HepG2 (cell line): Measurements from ENCODE around the gene ZNF101. TPM values are rescaled to one million over a fixed set of nuclear protein-coding genes. Genes with fewer than 3 reads are reported as not detected.
"Not testable (repeated sequence)": the region's sequence is repeated elsewhere in the genome, so short reads cannot be mapped to it uniquely, and the experiment has no call there.

ENCODE experiments used
- ATAC-seq: fragments of 200-7000 bp; cut with Tn5 transposase; 3 replicates; pipeline ENCODE4 v1.9.1; 2020; ENCODE audit warnings: mild to moderate bottlenecking, moderate library complexity
- BruUV-seq: library from RNA; stranded (reverse); fragments of 400-500 nt; replicated peaks from 2 replicates; lab custom pipeline; 2021; lab: Mats Ljungman, UMichigan
- CTCF ChIA-PET: fragments of 300-600 bp; formaldehyde crosslinking; extraction: SDS; loops from one replicate; lab custom pipeline; 2021; ENCODE audit warnings: low total read pairs, inconsistent platforms, low intra/inter-chr PET ratio; lab: Yijun Ruan, JAX
- POLR2A ChIA-PET: fragments of 350-600 bp; sonication (Branson Sonifier 250); formaldehyde crosslinking; loops from one replicate; lab custom pipeline; 2020; ENCODE audit warnings: antibody characterized with exemption, inconsistent platforms; lab: Yijun Ruan, JAX
- DNase-seq: peaks from one replicate; pipeline ENCODE4 v3.0.0-alpha.2; 2015; ENCODE audit warnings: low spot score
- FAIRE-seq: peaks from 3 replicates; lab custom pipeline; 2011; peaks lifted over from hg19 to GRCh38; lab: Jason Lieb, UNC
- H2AFZ ChIP-seq: one replicate; pipeline ENCODE4 v1.6.1; 2011; ENCODE audit warnings: low read length, inconsistent platforms
- H3K27ac ChIP-seq: fragments of 300-600 bp; 3 replicates; pipeline ENCODE4 v1.8.0; 2011; ENCODE audit warnings: mixed run types, mild to moderate bottlenecking, mixed read lengths, low read length, inconsistent platforms; ENCODE audit not compliant: insufficient read depth; ENCODE audit errors: extremely low read length
- H3K27me3 ChIP-seq, 2 experiments: fragments of 200-600 bp in 1 of 2; 2 replicates in 1 of 2; 3 replicates in 1 of 2; pipeline versions ENCODE4 v1.6.0 to v1.8.0; 2011; ENCODE audit warnings: low read length in 2 of 2, mild to moderate bottlenecking in 2 of 2, moderate library complexity in 2 of 2, inconsistent platforms in 1 of 2; ENCODE audit not compliant: insufficient read depth in 2 of 2, control insufficient read depth in 1 of 2
- H3K36me3 ChIP-seq, 2 experiments: fragments of 200-600 bp in 1 of 2; replicated peaks in 1 of 2; 2 replicates in 1 of 2; 3 replicates in 1 of 2; pipeline versions ENCODE4 v1.5.1 to v1.8.0; 2011; ENCODE audit warnings: low read length in 2 of 2, inconsistent platforms in 1 of 2; ENCODE audit not compliant: insufficient read depth in 2 of 2, control insufficient read depth in 1 of 2
- H3K4me1 ChIP-seq: 2 replicates; pipeline ENCODE4 v1.5.1; 2012; ENCODE audit warnings: low read length, inconsistent platforms; ENCODE audit not compliant: insufficient read depth
- H3K4me2 ChIP-seq: 2 replicates; pipeline ENCODE4 v1.6.0; 2011; ENCODE audit warnings: low read depth, low read length, inconsistent platforms
- H3K4me3 ChIP-seq, 3 experiments: fragments of 200-600 bp in 1 of 3; sonication (generic), shearing (Covaris generic) in 1 of 3; replicated peaks in 1 of 3; 2 replicates each; pipeline ENCODE4 v1.5.1; 2011 to 2016; ENCODE audit warnings: low read length in 3 of 3, inconsistent platforms in 2 of 3, low read depth in 2 of 3, mild to moderate bottlenecking in 2 of 3, control low read depth in 1 of 3, mixed read lengths in 1 of 3; ENCODE audit not compliant: insufficient read depth in 1 of 3
- H3K79me2 ChIP-seq: one replicate; pipeline ENCODE4 v1.6.1; 2011; ENCODE audit warnings: low read length, inconsistent platforms; ENCODE audit not compliant: insufficient read depth
- H3K9ac ChIP-seq: 2 replicates; pipeline ENCODE4 v1.6.0; 2011; ENCODE audit warnings: mild to moderate bottlenecking, low read depth, low read length, inconsistent platforms; ENCODE audit not compliant: insufficient read depth
- H3K9me3 ChIP-seq: 2 replicates; pipeline ENCODE4 v1.5.1; 2012; ENCODE audit warnings: mild to moderate bottlenecking, low read length
- H4K20me1 ChIP-seq: 2 replicates; pipeline ENCODE4 v1.6.0; 2011; ENCODE audit warnings: inconsistent platforms, mild to moderate bottlenecking, low read length, moderate library complexity; ENCODE audit not compliant: insufficient read depth
- BRCA1 ChIP-seq: sonication (generic); formaldehyde crosslinking; IDR thresholded peaks from 2 replicates; pipeline ENCODE4 v1.4.0; 2020; ENCODE audit warnings: missing genetic modification reagents
- KAT7 ChIP-seq: IDR thresholded peaks from 2 replicates; pipeline ENCODE4 v1.6.1; 2018; ENCODE audit warnings: borderline replicate concordance, missing compliant biosample characterization
- WGBS: methylation state at CpG from one replicate; pipeline ENCODE4 v1.1.6; 2017; ENCODE audit warnings: low lambda C conversion rate; 5-methylcytosine and 5-hydroxymethylcytosine counted together
- in situ Hi-C: cut with HindIII; loops from 2 replicates; pipeline ENCODE4 v1.10.0; 2017; ENCODE audit warnings: low pct_unique_long_range_greater_than_20kb; ENCODE audit not compliant: extremely low pct_ligation_motif_present
- intact Hi-C: fragments of 100-400 bp; cut with micrococcal nuclease; formaldehyde crosslinking; loops from one replicate; pipeline ENCODE4 v1.10.0; 2022; ENCODE audit not compliant: unreplicated experiment
- polyA plus RNA-seq, 8 experiments: library from polyadenylated mRNA; depleted of rRNA in 3 of 8; stranded (reverse) in 7 of 8; unstranded in 1 of 8; fragments of >200 nt; fragmentation: Illumina TruSeq in 4 of 8; extraction: Trizol in 4 of 8; gene quantifications; 2 replicates each; pipeline versions ENCODE4 v1.2.1 to v1.2.3, GENCODE V29; 2011 to 2016; ENCODE audit warnings: low read depth in 4 of 8, missing spikeins in 1 of 8, mixed read lengths in 1 of 8; ENCODE audit not compliant: insufficient read depth in 1 of 8
- total RNA-seq, 5 experiments: library from RNA; depleted of rRNA; stranded (reverse); fragments of >200 nt; fragmentation: Illumina TruSeq; extraction: Trizol; gene quantifications; 2 replicates each; pipeline ENCODE4 v1.2.3, GENCODE V29; 2016; ENCODE audit warnings: low read depth in 1 of 5

Gene ZNF101
- total and polyA plus RNA-seq, 2 of the 13 experiments (the other 11 are each of a cell fraction or from before 2014, with no cell fraction given): 12.9 to 28.9 TPM

DNA sequence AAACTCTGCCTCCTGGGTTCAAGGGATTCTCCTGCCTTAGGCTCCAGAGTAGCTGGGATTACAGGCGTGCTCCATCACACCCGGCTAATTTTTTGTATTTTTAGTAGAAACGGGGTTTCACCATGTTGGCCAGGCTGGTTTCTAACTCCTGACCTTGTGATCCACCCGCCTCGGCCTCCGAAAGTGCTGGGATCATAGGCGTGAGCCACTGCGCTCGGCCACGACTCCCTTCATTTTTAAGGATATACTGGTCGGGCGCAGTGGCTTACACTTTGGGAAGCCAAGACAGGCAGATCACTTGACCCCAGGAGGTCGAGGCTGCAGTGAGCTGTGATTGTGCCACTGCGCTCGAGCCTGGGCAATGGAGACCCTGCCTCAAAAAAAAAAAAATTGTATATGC lies 17.5 kb downstream of the ZNF101 start:
- CTCF ChIA-PET, H3K9ac ChIP-seq, H3K79me2 ChIP-seq, H3K4me3 ChIP-seq, intact Hi-C loops, H2AFZ ChIP-seq, BruUV-seq, H3K27me3 ChIP-seq, H3K4me2 ChIP-seq, FAIRE-seq, H3K36me3 ChIP-seq, H3K27ac ChIP-seq, POLR2A ChIA-PET, H3K4me1 ChIP-seq, ATAC-seq, H3K9me3 ChIP-seq, H4K20me1 ChIP-seq, DNase-seq, in situ Hi-C loops: not testable (repeated sequence)
- WGBS: 93% methylated on average over 15 of the region's 15 CpGs

DNA sequence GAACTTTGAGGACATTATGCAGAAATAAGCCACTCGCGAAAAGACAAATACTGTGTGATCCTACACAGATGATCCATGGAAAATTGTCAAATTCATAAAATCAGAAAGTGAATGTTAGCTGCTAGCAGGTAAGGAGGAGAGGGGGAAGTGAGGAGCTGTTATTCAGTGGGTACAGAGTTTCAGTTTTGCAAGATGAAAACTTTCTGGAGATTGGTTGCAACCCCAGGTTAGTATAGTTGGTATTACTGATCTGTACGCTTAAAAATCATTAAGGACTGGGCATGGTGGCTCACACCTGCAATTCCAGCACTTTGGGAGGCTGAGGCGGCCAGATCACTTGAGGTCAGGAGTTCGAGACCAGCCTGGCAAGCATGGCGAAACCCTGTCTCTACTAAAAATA lies 17.9 kb downstream of the ZNF101 start:
- Histone ChIP-seq H3K4me2 (no peak overlapping the region), H3K4me3 (no peak overlapping the region), H3K9ac (no peak overlapping the region), H3K4me1 (no peaks in the 10 kb centered on the region), H4K20me1 (no peaks in the 10 kb centered on the region), H3K9me3 (no peaks in the 10 kb centered on the region), H2AFZ (no peak overlapping the region), H3K79me2 (no peaks in the 10 kb centered on the region), H3K27ac (no peak overlapping the region), H3K36me3 (0 out of 5 replicates have a peak, but pooled peaks cover 0 to 3% of the 10 kb centered on the region in 2 experiments), H3K27me3 (no peaks in the 10 kb centered on the region; a peak in 1 of 5 replicates)
- ChIA-PET POLR2A (no interaction called here), CTCF (no interaction called here)
- in situ Hi-C loops (no loop called here), intact Hi-C loops (no loop called here)
- FAIRE-seq (no peak), ATAC-seq (no peak), DNase-seq (no peak)
- BruUV-seq: no TSS peak
- 99% methylated on average over 6 of the region's 6 CpGs for WGBS
- TF ChIP-seq BRCA1 (CRISPR knock-in tag) (no peak), KAT7 (CRISPR knock-in tag) (no peak)
